ENCODE data around the gene GRAMD1C. TPM values are rescaled to one million over a fixed set of nuclear protein-coding genes. Genes with fewer than 3 reads are reported as not detected.

The GRAMD1C gene
- total RNA-seq, 2 experiments from 2014 or later = 4.1 to 6.4 TPM

DNA sequence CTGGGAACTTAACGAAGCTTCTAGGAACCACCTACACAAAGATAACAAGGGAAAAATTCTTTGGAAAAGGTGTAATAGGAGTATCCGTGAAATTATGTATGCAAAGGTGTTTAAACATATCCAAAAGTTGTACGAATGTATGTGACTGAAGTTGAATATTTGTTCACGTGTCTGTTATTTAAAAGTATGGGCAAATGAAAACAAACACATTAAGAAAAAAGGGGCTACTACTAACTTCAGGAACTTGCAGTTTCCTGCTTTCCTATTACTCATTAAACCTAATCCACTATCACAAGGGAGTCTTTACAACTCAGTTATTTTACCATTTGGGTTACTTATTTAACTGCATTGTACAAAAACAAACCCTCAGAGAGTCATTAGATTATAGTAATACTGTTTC is 33.9 kb upstream of the GRAMD1C start:
- TF ChIP-seq, protein P1, sequence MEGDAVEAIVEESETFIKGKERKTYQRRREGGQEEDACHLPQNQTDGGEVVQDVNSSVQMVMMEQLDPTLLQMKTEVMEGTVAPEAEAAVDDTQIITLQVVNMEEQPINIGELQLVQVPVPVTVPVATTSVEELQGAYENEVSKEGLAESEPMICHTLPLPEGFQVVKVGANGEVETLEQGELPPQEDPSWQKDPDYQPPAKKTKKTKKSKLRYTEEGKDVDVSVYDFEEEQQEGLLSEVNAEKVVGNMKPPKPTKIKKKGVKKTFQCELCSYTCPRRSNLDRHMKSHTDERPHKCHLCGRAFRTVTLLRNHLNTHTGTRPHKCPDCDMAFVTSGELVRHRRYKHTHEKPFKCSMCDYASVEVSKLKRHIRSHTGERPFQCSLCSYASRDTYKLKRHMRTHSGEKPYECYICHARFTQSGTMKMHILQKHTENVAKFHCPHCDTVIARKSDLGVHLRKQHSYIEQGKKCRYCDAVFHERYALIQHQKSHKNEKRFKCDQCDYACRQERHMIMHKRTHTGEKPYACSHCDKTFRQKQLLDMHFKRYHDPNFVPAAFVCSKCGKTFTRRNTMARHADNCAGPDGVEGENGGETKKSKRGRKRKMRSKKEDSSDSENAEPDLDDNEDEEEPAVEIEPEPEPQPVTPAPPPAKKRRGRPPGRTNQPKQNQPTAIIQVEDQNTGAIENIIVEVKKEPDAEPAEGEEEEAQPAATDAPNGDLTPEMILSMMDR (conservative IDR thresholded peaks at IDR 0.05; ENCODE audit: low read length) = no peak
- no peak for TF ChIP-seq EZH2phosphoT487 (IDR thresholded peaks at IDR 0.05; ENCODE audit: borderline replicate concordance, low read depth, low read length)
- no peaks in the 10 kb centered on the region for H3K79me2 ChIP-seq (ENCODE audit: insufficient read depth, low read depth, low read length)
- no peaks in the 10 kb centered on the region for H3K9me3 ChIP-seq (ENCODE audit: low read length)
- no peak overlapping the region for H3K4me2 ChIP-seq (ENCODE audit: low read length)
- intact Hi-C loops (cut with micrococcal nuclease; ENCODE audit: unreplicated experiment) = no loop called here
- no peaks in the 10 kb centered on the region for H3K9me2 ChIP-seq (ENCODE audit: insufficient read depth, low read length)
- H3K4me3 ChIP-seq (ENCODE audit: low read depth, low read length, poor library complexity, severe bottlenecking) = no peak overlapping the region
- H3K36me3 ChIP-seq (ENCODE audit: insufficient read depth, low read length) = peaks cover 73% of the 10 kb centered on the region
- DNase-seq (ENCODE audit: low spot score) = no peak
- no peak overlapping the region for H2AFZ ChIP-seq (ENCODE audit: low read length)
- H3K4me1 ChIP-seq (ENCODE audit: insufficient read depth, low read length, poor library complexity, severe bottlenecking) = no peaks in the 10 kb centered on the region
- CTCF ChIA-PET (ENCODE audit: unreplicated experiment) = no interaction called here
- H3K27ac ChIP-seq (ENCODE audit: low read depth, low read length, poor library complexity, severe bottlenecking) = no peak overlapping the region
- no TSS peak for BruUV-seq (replicated peaks)
- no peaks in the 10 kb centered on the region for H4K20me1 ChIP-seq (ENCODE audit: insufficient read depth, low read length)
- POLR2A ChIA-PET = no interaction called here

DNA sequence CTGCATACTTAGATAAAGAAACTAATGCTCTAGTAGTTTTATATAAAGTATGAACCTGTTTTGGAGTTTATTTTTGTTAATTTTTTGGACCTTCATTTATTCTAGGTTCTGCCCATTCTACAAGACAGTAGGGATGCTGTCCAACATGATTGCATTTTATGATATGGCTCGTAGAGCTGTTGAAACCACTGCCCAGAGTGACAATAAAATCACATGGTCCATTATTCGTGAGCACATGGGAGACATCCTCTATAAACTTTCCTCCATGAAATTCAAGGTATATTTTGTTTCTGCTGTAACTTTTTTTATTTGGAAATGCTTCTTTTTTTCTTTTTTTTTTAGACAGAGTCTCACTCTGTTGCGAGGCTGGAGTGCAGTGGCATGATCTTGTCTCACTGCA is 33.3 kb upstream of the GRAMD1C start:
- Histone ChIP-seq H3K27ac (ENCODE audit: low read depth, low read length, poor library complexity, severe bottlenecking) (no peak overlapping the region), H3K4me2 (ENCODE audit: low read length) (no peak overlapping the region), H3K9me2 (ENCODE audit: insufficient read depth, low read length) (no peaks in the 10 kb centered on the region), H3K36me3 (ENCODE audit: insufficient read depth, low read length) (peaks cover 71% of the 10 kb centered on the region), H3K9me3 (ENCODE audit: low read length) (no peaks in the 10 kb centered on the region), H3K4me3 (ENCODE audit: low read depth, low read length, poor library complexity, severe bottlenecking) (no peak overlapping the region), H4K20me1 (ENCODE audit: insufficient read depth, low read length) (no peaks in the 10 kb centered on the region), H3K4me1 (ENCODE audit: insufficient read depth, low read length, poor library complexity, severe bottlenecking) (no peaks in the 10 kb centered on the region), H2AFZ (ENCODE audit: low read length) (no peak overlapping the region), H3K79me2 (ENCODE audit: insufficient read depth, low read depth, low read length) (no peaks in the 10 kb centered on the region)
- no TSS peak for BruUV-seq (replicated peaks)
- ChIA-PET CTCF (ENCODE audit: unreplicated experiment) (no interaction called here), POLR2A (no interaction called here)
- no peak for DNase-seq (ENCODE audit: low spot score)
- TF ChIP-seq, protein P1 (conservative IDR thresholded peaks at IDR 0.05; ENCODE audit: low read length) = no peak
- TF ChIP-seq EZH2phosphoT487 (IDR thresholded peaks at IDR 0.05; ENCODE audit: borderline replicate concordance, low read depth, low read length) = no peak
- intact Hi-C loops (cut with micrococcal nuclease; ENCODE audit: unreplicated experiment) = no loop called here

DNA sequence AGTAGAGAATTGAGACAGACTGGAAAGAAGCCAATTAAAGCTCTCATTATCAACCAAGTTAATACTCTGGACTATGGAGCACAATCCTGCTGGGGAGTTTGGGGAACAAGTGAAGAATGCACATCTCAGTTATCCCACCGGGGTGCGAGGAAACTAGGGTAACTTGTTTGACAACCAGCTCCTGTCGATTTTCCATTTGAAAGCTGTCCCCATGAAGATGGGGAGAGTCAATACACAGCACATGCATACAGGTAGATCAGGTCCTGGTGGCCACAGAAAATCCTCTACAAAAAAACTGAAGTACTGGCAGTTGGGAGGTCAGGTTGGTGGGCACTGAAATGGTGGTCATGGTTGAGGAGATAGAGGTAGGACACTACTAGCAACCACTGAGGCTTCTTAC is 25.7 kb upstream of the GRAMD1C start:
- no peak for DNase-seq (ENCODE audit: low spot score)
- Histone ChIP-seq H2AFZ (ENCODE audit: low read length) (no peak overlapping the region), H3K9me2 (ENCODE audit: insufficient read depth, low read length) (no peaks in the 10 kb centered on the region), H3K4me1 (ENCODE audit: insufficient read depth, low read length, poor library complexity, severe bottlenecking) (no peaks in the 10 kb centered on the region), H3K4me2 (ENCODE audit: low read length) (no peak overlapping the region), H4K20me1 (ENCODE audit: insufficient read depth, low read length) (no peaks in the 10 kb centered on the region), H3K9me3 (ENCODE audit: low read length) (no peaks in the 10 kb centered on the region), H3K4me3 (ENCODE audit: low read depth, low read length, poor library complexity, severe bottlenecking) (no peak overlapping the region), H3K36me3 (ENCODE audit: insufficient read depth, low read length) (peaks cover 21% of the 10 kb centered on the region), H3K27ac (ENCODE audit: low read depth, low read length, poor library complexity, severe bottlenecking) (no peak overlapping the region), H3K79me2 (ENCODE audit: insufficient read depth, low read depth, low read length) (no peaks in the 10 kb centered on the region)
- intact Hi-C loops (cut with micrococcal nuclease; ENCODE audit: unreplicated experiment) = no loop called here
- no peak for TF ChIP-seq EZH2phosphoT487 (IDR thresholded peaks at IDR 0.05; ENCODE audit: borderline replicate concordance, low read depth, low read length)
- TF ChIP-seq, protein P1 (conservative IDR thresholded peaks at IDR 0.05; ENCODE audit: low read length) = no peak
- no TSS peak for BruUV-seq (replicated peaks)
- CTCF ChIA-PET (ENCODE audit: unreplicated experiment) = no interaction called here
- POLR2A ChIA-PET = interaction anchor here (0.6 to 2.0 kb wide), 6 partner anchors 9 to 957 kb away, joined by 3 to 9 read pairs (median 4); partner anchors contain the start of gene NAA50

All from OCI-LY7 (cell line).